Ascending aorta (tissue), 2 donors: ENCODE results near the gene SLC16A10. TPM values are rescaled to one million over a fixed set of nuclear protein-coding genes. Genes with fewer than 3 reads are reported as not detected.

Experiments used
- DNase-seq, 2 donors: peaks; one replicate each; pipeline ENCODE4 v3.0.0-alpha.2; 2019; ENCODE audit warnings: low spot score in 2 of 2
- H3K27ac ChIP-seq, 2 donors: fragments of 200-600 bp; sonication (generic); one replicate each; pipeline ENCODE4 v1.5.1; 2016 to 2017; ENCODE audit warnings: mild to moderate bottlenecking in 1 of 2
- H3K27me3 ChIP-seq: fragments of 200-600 bp; sonication (generic); one replicate; pipeline ENCODE4 v1.5.1; 2017
- H3K36me3 ChIP-seq, 2 donors: fragments of 200-600 bp; sonication (generic); one replicate each; pipeline ENCODE4 v1.5.1; 2016
- H3K4me1 ChIP-seq, 2 donors: fragments of 200-600 bp; sonication (generic); one replicate each; pipeline ENCODE4 v1.5.1; 2016 to 2017; ENCODE audit warnings: mild to moderate bottlenecking in 1 of 2
- H3K4me3 ChIP-seq, 2 donors: fragments of 200-600 bp; sonication (generic); one replicate each; pipeline ENCODE4 v1.5.1; 2016 to 2017; ENCODE audit warnings: mild to moderate bottlenecking in 1 of 2
- H3K9me3 ChIP-seq, 2 donors: fragments of 200-600 bp; sonication (generic); one replicate each; pipeline ENCODE4 v1.5.1; 2016
- CTCF ChIP-seq, 3 experiments: fragments of 200-600 bp in 2 of 3; fragments of 450-650 bp in 1 of 3; sonication (generic) in 2 of 3; IDR thresholded peaks; one replicate each; pipeline ENCODE4 v1.5.1; 2016 to 2019; ENCODE audit warnings: antibody characterized with exemption in 3 of 3, mild to moderate bottlenecking in 1 of 3, moderate library complexity in 1 of 3
- intact Hi-C: fragments of 100-400 bp; cut with DNase I; formaldehyde crosslinking; loops from one replicate; pipeline ENCODE4 v1.15.1; 2023
- total RNA-seq: library from RNA; depleted of rRNA; stranded (reverse); fragments of >200 nt; gene quantifications from one replicate; pipeline ENCODE4 v1.1.0, GENCODE V29; 2016

Gene SLC16A10
- total RNA-seq, 1 donor from 2014 or later = 7.8 TPM

GRCh38 chr6:111239461-111239860, 152.2 kb downstream of the SLC16A10 start:
- Histone ChIP-seq H3K27me3 (no peaks in the 10 kb centered on the region), H3K4me3 (no peak overlapping the region), H3K36me3 (no peaks in the 10 kb centered on the region), H3K4me1 (no peaks in the 10 kb centered on the region), H3K9me3 (no peaks in the 10 kb centered on the region), H3K27ac (no peak overlapping the region)
- no peak for DNase-seq
- TF ChIP-seq CTCF (IDR thresholded peaks at IDR 0.05) = no peak
- intact Hi-C loops = no loop called here

DNA sequence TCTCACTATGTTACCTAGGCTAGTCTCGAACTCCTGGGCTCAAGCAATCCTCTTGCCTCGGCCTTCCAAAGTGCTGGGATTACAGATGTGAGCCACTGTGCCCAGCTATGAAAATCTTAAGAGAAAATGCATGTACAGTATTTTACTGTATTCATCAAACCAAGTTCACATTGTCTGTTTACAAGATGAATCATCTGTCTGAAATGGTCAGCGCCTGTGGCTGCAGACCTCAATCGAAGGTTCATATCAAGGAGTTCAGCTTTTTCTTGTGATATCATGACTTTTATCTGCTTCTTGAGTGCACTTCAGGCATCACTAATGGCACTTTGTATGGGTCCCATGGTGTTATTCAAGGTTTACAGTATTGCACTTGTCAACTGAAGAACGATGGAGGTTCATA, 155.1 kb downstream of the SLC16A10 start:
- Histone ChIP-seq H3K9me3 (no peaks in the 10 kb centered on the region), H3K36me3 (no peaks in the 10 kb centered on the region), H3K27ac (no peak overlapping the region), H3K4me1 (no peaks in the 10 kb centered on the region), H3K27me3 (no peaks in the 10 kb centered on the region), H3K4me3 (no peak overlapping the region)
- intact Hi-C loops = no loop called here
- TF ChIP-seq CTCF (IDR thresholded peaks at IDR 0.05) = no peak
- no peak for DNase-seq

GRCh38 chr6:111243095-111243494, 155.8 kb downstream of the SLC16A10 start:
- no peaks in the 10 kb centered on the region for H3K36me3 ChIP-seq
- intact Hi-C loops = no loop called here
- H3K9me3 ChIP-seq = no peaks in the 10 kb centered on the region
- H3K27me3 ChIP-seq = no peaks in the 10 kb centered on the region
- no peak overlapping the region for H3K4me3 ChIP-seq
- DNase-seq = no peak
- no peaks in the 10 kb centered on the region for H3K4me1 ChIP-seq
- TF ChIP-seq CTCF (IDR thresholded peaks at IDR 0.05) = no peak
- H3K27ac ChIP-seq = no peak overlapping the region

GRCh38 chr6:111248789-111249188, 161.5 kb downstream of the SLC16A10 start:
- no peak overlapping the region for H3K4me3 ChIP-seq
- H3K27ac ChIP-seq = no peak overlapping the region
- H3K9me3 ChIP-seq = no peaks in the 10 kb centered on the region
- intact Hi-C loops = no loop called here
- no peaks in the 10 kb centered on the region for H3K4me1 ChIP-seq
- H3K27me3 ChIP-seq = no peaks in the 10 kb centered on the region
- TF ChIP-seq CTCF (IDR thresholded peaks at IDR 0.05) = no peak
- DNase-seq = no peak
- no peaks in the 10 kb centered on the region for H3K36me3 ChIP-seq

DNA sequence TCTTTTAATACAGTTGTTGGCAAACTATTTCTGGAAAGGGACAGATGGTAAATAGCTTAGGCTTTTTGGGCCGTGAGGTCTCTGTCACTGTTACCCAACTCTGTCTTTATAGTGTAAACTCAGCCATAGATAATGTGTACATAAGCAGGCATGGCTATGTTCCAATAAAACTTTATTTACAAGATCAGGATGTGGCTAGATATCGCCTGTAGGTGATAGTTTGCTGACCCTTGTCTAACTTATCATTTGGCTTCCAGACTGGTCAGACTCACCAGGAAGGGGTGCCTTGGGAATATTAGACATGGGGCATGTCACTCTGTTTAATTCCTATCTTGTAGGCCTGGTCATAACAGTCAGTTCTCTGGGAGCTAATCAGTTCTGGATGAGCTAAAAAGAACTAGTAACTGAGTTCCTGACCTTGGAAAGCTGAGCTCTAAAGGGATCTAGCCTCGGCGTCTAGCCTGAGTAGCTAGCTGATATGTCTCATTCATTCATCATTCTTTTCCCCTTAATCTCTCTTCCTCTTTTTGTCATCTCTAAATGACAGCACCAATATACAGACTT, 163.6 kb downstream of the SLC16A10 start:
- H3K36me3 ChIP-seq = no peaks in the 10 kb centered on the region
- no peak overlapping the region for H3K4me3 ChIP-seq
- H3K27ac ChIP-seq = no peak overlapping the region
- no peaks in the 10 kb centered on the region for H3K4me1 ChIP-seq
- no peaks in the 10 kb centered on the region for H3K27me3 ChIP-seq
- DNase-seq = no peak
- no peak for TF ChIP-seq CTCF (IDR thresholded peaks at IDR 0.05)
- H3K9me3 ChIP-seq = no peaks in the 10 kb centered on the region
- intact Hi-C loops = no loop called here

DNA sequence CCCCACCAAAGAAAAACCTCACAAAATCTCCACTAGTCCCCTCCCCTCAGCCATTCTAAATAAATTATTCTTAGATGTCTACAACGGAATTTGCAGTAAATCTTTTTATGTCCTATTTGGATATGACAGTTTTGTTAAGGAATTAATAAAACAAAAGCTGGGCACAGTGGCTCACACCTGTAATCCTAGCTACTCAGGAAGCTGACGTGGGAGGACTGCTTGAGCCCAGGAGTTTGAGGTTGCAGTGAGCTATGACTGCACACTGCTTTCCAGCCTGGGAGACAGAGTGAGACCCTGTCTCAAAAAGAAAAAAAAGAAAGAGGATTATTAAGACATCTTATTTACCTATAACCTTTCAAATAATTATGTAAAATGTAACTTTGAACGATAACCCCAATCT, 165.4 kb downstream of the SLC16A10 start:
- H3K9me3 ChIP-seq = no peaks in the 10 kb centered on the region
- no peak overlapping the region for H3K4me3 ChIP-seq
- intact Hi-C loops = no loop called here
- TF ChIP-seq CTCF (IDR thresholded peaks at IDR 0.05) = no peak
- DNase-seq = no peak
- H3K27ac ChIP-seq = no peak overlapping the region
- no peaks in the 10 kb centered on the region for H3K27me3 ChIP-seq
- H3K4me1 ChIP-seq = no peaks in the 10 kb centered on the region
- H3K36me3 ChIP-seq = no peaks in the 10 kb centered on the region
